GM18870 (cell line): Measurements from ENCODE around the gene PATL1.
A peak's percentile ranks its signal among the peaks of the same experiment; 100 is the strongest.
"Not testable (repeated sequence)": the region's sequence is repeated elsewhere in the genome, so short reads cannot be mapped to it uniquely, and the experiment has no call there.

ENCODE experiments used
- ATAC-seq: cut with Tn5 transposase; IDR thresholded peaks from one replicate; pipeline ENCODE4 v1.9.1; 2021; ENCODE audit warnings: moderate library complexity; ENCODE audit not compliant: unreplicated experiment

PATL1 gene

GRCh38 chr11:59674291-59674690, 5.5 kb upstream of the PATL1 start:
- no peak for ATAC-seq

- ATAC-seq = no peak
Measured at GRCh38 chr11:59673291-59673690, 4.5 kb upstream of the PATL1 start.

- ATAC-seq = no peak
Measured at GRCh38 chr11:59671471-59671870, 2.6 kb upstream of the PATL1 start.

- ATAC-seq = no peak
Measured at GRCh38 chr11:59669611-59670009, 773 bp upstream of the PATL1 start.

- ATAC-seq = peak; percentile 2
Measured at GRCh38 chr11:59668188-59668949, 468 bp downstream of the PATL1 start.

GRCh38 chr11:59667812-59668187, 1.0 kb downstream of the PATL1 start:
- ATAC-seq = no peak

GRCh38 chr11:59666969-59667368, 1.9 kb downstream of the PATL1 start:
- no peak for ATAC-seq

GRCh38 chr11:59660621-59661020, 8.2 kb downstream of the PATL1 start:
- ATAC-seq = no peak

- ATAC-seq = no peak
Measured at GRCh38 chr11:59659981-59660380, 8.9 kb downstream of the PATL1 start.

- no peak for ATAC-seq
Measured at GRCh38 chr11:59658036-59658435, 10.8 kb downstream of the PATL1 start.

- no peak for ATAC-seq
Measured at GRCh38 chr11:59654893-59655292, 13.9 kb downstream of the PATL1 start.

- ATAC-seq = no peak
Measured at GRCh38 chr11:59647245-59647980, 21.4 kb downstream of the PATL1 start.

- no peak for ATAC-seq
Measured at GRCh38 chr11:59644528-59644927, 24.3 kb downstream of the PATL1 start.

GRCh38 chr11:59643390-59643789, 25.4 kb downstream of the PATL1 start:
- no peak for ATAC-seq

GRCh38 chr11:59641156-59641555, 27.7 kb downstream of the PATL1 start:
- ATAC-seq = no peak

- ATAC-seq = no peak
Measured at GRCh38 chr11:59630493-59630892, 38.3 kb downstream of the PATL1 start.

- ATAC-seq = no peak
Measured at GRCh38 chr11:59629996-59630395, 38.8 kb downstream of the PATL1 start.

- ATAC-seq = not testable (repeated sequence)
Measured at GRCh38 chr11:59626969-59627368, 41.9 kb downstream of the PATL1 start.

GRCh38 chr11:59625703-59626102, 43.1 kb downstream of the PATL1 start:
- no peak for ATAC-seq

- no peak for ATAC-seq
Measured at GRCh38 chr11:59617876-59618275, 51.0 kb downstream of the PATL1 start.

- no peak for ATAC-seq
Measured at GRCh38 chr11:59616396-59616982, 52.3 kb downstream of the PATL1 start.
